Measurements from ENCODE around the gene FBXO47. TPM values are rescaled to one million over a fixed set of nuclear protein-coding genes. Genes with fewer than 3 reads are reported as not detected.

FBXO47 gene
- total and polyA plus RNA-seq, 2 of the 13 experiments (the other 11 are each of a cell fraction or from before 2014, with no cell fraction given), result not detected

DNA sequence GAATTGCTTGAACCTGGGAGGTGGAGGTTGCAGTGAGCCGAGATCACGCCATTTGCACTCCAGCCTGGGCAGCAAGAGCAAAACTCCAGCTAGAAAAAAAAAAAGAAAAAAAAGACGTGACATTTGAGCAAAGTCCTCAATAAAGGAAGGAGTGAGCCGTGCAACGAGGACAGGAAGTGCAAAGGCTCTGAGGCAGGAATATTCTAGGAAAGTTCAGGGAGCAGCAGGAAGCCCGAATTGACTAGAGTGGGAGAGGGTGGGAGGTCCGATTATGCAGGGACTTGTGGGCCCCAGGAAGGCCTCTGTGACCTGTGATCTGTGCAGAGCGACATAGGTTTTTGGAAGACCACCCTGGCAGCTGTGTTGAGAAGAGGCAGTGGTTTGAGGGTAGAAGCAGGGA is 50.4 kb downstream of the FBXO47 start:
- POLR2A ChIA-PET, result interaction anchor here (5.4 kb wide), 1 partner anchor 46 kb away, joined by 112 read pairs; the partner anchor contains the start of gene LASP1

DNA sequence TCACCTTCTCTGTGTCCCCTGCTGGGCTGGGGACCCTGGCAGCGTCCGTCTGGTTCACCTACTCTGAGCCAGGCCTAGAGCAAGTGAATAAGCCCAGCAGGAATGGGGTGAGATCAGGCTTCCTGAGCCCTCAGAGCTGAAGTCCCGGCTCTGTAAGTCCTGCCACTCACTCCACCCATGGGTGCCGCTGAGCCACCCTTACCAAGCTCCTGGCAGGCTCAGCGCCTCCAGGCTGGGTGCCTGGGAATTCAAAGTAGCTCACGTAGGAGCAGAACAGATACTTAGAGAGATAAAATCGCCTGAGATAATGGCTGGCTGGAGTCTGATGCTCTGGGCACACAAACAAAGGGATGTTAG is 51.6 kb downstream of the FBXO47 start:
- Histone ChIP-seq H3K9me3 (ENCODE audit: low read length) (no peaks in the 10 kb centered on the region), H3K4me2 (ENCODE audit: low read depth, low read length) (peak overlapping the region; percentile 15; the same call in 1 of the 2 replicates), H3K36me3 (replicated peaks in 1 of 2; ENCODE audit: control insufficient read depth in 1 of 2, insufficient read depth in 2 of 2, low read length in 2 of 2) (peaks cover 42 to 77% of the 10 kb centered on the region in 2 experiments), H3K27me3 (ENCODE audit: control insufficient read depth in 1 of 2, insufficient read depth in 2 of 2, low read length in 2 of 2) (no peaks in the 10 kb centered on the region), H4K20me1 (ENCODE audit: insufficient read depth, low read length) (no peaks in the 10 kb centered on the region), H3K27ac (ENCODE audit: extremely low read length, insufficient read depth, low read length) (peak overlapping the region; percentile 62), H3K9ac (ENCODE audit: insufficient read depth, low read depth, low read length) (no peak overlapping the region), H3K79me2 (ENCODE audit: insufficient read depth, low read length) (no peaks in the 10 kb centered on the region), H3K4me1 (ENCODE audit: insufficient read depth, low read length) (peaks cover 50% of the 10 kb centered on the region), H2AFZ (ENCODE audit: low read length) (no peak overlapping the region), H3K4me3 (replicated peaks in 1 of 3; ENCODE audit: insufficient read depth in 1 of 3, low read depth in 2 of 3, low read length in 3 of 3) (no peak overlapping the region)
- CTCF ChIA-PET (ENCODE audit: low intra/inter-chr PET ratio, low total read pairs), result interaction anchor here (1.3 kb wide), 1 partner anchor 44 kb away, joined by 3 read pairs; no protein-coding TSS in a partner anchor
- POLR2A ChIA-PET, result interaction anchor here (0.9 to 5.4 kb wide), 15 partner anchors 7 to 546 kb away, joined by 3 to 112 read pairs (median 4); partner anchors contain the start of genes CDK12, LASP1, LASP1NB and PIP4K2B
- no TSS peak for BruUV-seq (replicated peaks)
- WGBS (ENCODE audit: low lambda C conversion rate), result 95% methylated on average over 7 of the region's 7 CpGs
- DNase-seq (ENCODE audit: low spot score) (no peak), FAIRE-seq (no peak), ATAC-seq (peak; percentile 2; the same call in 1 of the 3 replicates)
- TF ChIP-seq, protein P1, sequence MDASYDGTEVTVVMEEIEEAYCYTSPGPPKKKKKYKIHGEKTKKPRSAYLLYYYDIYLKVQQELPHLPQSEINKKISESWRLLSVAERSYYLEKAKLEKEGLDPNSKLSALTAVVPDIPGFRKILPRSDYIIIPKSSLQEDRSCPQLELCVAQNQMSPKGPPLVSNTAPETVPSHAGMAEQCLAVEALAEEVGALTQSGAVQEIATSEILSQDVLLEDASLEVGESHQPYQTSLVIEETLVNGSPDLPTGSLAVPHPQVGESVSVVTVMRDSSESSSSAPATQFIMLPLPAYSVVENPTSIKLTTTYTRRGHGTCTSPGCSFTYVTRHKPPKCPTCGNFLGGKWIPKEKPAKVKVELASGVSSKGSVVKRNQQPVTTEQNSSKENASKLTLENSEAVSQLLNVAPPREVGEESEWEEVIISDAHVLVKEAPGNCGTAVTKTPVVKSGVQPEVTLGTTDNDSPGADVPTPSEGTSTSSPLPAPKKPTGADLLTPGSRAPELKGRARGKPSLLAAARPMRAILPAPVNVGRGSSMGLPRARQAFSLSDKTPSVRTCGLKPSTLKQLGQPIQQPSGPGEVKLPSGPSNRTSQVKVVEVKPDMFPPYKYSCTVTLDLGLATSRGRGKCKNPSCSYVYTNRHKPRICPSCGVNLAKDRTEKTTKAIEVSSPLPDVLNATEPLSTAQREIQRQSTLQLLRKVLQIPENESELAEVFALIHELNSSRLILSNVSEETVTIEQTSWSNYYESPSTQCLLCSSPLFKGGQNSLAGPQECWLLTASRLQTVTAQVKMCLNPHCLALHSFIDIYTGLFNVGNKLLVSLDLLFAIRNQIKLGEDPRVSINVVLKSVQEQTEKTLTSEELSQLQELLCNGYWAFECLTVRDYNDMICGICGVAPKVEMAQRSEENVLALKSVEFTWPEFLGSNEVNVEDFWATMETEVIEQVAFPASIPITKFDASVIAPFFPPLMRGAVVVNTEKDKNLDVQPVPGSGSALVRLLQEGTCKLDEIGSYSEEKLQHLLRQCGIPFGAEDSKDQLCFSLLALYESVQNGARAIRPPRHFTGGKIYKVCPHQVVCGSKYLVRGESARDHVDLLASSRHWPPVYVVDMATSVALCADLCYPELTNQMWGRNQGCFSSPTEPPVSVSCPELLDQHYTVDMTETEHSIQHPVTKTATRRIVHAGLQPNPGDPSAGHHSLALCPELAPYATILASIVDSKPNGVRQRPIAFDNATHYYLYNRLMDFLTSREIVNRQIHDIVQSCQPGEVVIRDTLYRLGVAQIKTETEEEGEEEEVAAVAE (CRISPR knock-in tag; IDR thresholded peaks at IDR 0.05; ENCODE audit: borderline replicate concordance), result 0 out of 2 replicates have a peak, but pooled peaks have one; percentile 8
- TF ChIP-seq, protein P2, sequence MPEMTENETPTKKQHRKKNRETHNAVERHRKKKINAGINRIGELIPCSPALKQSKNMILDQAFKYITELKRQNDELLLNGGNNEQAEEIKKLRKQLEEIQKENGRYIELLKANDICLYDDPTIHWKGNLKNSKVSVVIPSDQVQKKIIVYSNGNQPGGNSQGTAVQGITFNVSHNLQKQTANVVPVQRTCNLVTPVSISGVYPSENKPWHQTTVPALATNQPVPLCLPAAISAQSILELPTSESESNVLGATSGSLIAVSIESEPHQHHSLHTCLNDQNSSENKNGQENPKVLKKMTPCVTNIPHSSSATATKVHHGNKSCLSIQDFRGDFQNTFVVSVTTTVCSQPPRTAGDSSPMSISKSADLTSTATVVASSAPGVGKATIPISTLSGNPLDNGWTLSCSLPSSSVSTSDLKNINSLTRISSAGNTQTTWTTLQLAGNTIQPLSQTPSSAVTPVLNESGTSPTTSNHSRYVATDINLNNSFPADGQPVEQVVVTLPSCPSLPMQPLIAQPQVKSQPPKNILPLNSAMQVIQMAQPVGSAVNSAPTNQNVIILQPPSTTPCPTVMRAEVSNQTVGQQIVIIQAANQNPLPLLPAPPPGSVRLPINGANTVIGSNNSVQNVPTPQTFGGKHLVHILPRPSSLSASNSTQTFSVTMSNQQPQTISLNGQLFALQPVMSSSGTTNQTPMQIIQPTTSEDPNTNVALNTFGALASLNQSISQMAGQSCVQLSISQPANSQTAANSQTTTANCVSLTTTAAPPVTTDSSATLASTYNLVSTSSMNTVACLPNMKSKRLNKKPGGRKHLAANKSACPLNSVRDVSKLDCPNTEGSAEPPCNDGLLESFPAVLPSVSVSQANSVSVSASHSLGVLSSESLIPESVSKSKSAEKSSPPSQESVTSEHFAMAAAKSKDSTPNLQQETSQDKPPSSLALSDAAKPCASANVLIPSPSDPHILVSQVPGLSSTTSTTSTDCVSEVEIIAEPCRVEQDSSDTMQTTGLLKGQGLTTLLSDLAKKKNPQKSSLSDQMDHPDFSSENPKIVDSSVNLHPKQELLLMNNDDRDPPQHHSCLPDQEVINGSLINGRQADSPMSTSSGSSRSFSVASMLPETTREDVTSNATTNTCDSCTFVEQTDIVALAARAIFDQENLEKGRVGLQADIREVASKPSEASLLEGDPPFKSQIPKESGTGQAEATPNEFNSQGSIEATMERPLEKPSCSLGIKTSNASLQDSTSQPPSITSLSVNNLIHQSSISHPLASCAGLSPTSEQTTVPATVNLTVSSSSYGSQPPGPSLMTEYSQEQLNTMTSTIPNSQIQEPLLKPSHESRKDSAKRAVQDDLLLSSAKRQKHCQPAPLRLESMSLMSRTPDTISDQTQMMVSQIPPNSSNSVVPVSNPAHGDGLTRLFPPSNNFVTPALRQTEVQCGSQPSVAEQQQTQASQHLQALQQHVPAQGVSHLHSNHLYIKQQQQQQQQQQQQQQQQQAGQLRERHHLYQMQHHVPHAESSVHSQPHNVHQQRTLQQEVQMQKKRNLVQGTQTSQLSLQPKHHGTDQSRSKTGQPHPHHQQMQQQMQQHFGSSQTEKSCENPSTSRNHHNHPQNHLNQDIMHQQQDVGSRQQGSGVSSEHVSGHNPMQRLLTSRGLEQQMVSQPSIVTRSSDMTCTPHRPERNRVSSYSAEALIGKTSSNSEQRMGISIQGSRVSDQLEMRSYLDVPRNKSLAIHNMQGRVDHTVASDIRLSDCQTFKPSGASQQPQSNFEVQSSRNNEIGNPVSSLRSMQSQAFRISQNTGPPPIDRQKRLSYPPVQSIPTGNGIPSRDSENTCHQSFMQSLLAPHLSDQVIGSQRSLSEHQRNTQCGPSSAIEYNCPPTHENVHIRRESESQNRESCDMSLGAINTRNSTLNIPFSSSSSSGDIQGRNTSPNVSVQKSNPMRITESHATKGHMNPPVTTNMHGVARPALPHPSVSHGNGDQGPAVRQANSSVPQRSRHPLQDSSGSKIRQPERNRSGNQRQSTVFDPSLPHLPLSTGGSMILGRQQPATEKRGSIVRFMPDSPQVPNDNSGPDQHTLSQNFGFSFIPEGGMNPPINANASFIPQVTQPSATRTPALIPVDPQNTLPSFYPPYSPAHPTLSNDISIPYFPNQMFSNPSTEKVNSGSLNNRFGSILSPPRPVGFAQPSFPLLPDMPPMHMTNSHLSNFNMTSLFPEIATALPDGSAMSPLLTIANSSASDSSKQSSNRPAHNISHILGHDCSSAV (CRISPR knock-in tag; IDR thresholded peaks at IDR 0.05; ENCODE audit: borderline replicate concordance), result no peak
- intact Hi-C loops (cut with micrococcal nuclease; ENCODE audit: unreplicated experiment), result loop anchor here (1.0 to 10.0 kb wide), 3 partner anchors 30 to 239 kb away; partner anchors contain the start of genes LASP1 and PLXDC1
- in situ Hi-C loops (cut with HindIII; ENCODE audit: extremely low pct_ligation_motif_present, low pct_unique_long_range_greater_than_20kb), result no loop called here

More for the DNA sequence above, 50.4 kb downstream of the FBXO47 start:
- intact Hi-C loops (cut with micrococcal nuclease; ENCODE audit: unreplicated experiment), result loop anchor here (5.0 to 10.0 kb wide), 2 partner anchors 44 to 238 kb away; partner anchors contain the start of genes LASP1 and PLXDC1
- Histone ChIP-seq H3K4me3 (replicated peaks in 1 of 3; ENCODE audit: insufficient read depth in 1 of 3, low read depth in 2 of 3, low read length in 3 of 3) (no peak overlapping the region), H2AFZ (ENCODE audit: low read length) (no peak overlapping the region), H3K4me1 (ENCODE audit: insufficient read depth, low read length) (peaks cover 53% of the 10 kb centered on the region), H3K27me3 (ENCODE audit: control insufficient read depth in 1 of 2, insufficient read depth in 2 of 2, low read length in 2 of 2) (no peaks in the 10 kb centered on the region), H3K27ac (ENCODE audit: extremely low read length, insufficient read depth, low read length) (peak overlapping the region; percentile 30), H4K20me1 (ENCODE audit: insufficient read depth, low read length) (no peaks in the 10 kb centered on the region; the same call in 1 of the 2 replicates), H3K9ac (ENCODE audit: insufficient read depth, low read depth, low read length) (no peak overlapping the region), H3K4me2 (ENCODE audit: low read depth, low read length) (no peak overlapping the region), H3K79me2 (ENCODE audit: insufficient read depth, low read length) (no peaks in the 10 kb centered on the region), H3K36me3 (replicated peaks in 1 of 2; ENCODE audit: control insufficient read depth in 1 of 2, insufficient read depth in 2 of 2, low read length in 2 of 2) (peaks cover 36 to 67% of the 10 kb centered on the region in 2 experiments), H3K9me3 (ENCODE audit: low read length) (no peaks in the 10 kb centered on the region)
- peak; percentile 60 for TF ChIP-seq RBM22 (optimal IDR thresholded peaks at IDR 0.05; ENCODE audit: low read length)
- no peak for TF ChIP-seq ZNF468 (CRISPR knock-in tag; IDR thresholded peaks at IDR 0.05)
- WGBS (ENCODE audit: low lambda C conversion rate), result 85% methylated on average over 8 of the region's 8 CpGs
- ATAC-seq (no peak), DNase-seq (ENCODE audit: low spot score) (no peak), FAIRE-seq (no peak)
- in situ Hi-C loops (cut with HindIII; ENCODE audit: extremely low pct_ligation_motif_present, low pct_unique_long_range_greater_than_20kb), result no loop called here
- BruUV-seq (replicated peaks), result no TSS peak
- CTCF ChIA-PET (ENCODE audit: low intra/inter-chr PET ratio, low total read pairs), result no interaction called here

Data from HepG2 (cell line).